HCT116 (cell line): ENCODE results near the gene SDK1.

Source experiments
- ATF3 ChIP-seq: IDR thresholded peaks from 2 replicates; pipeline ENCODE4 v1.6.1; 2012
- CEBPB ChIP-seq: IDR thresholded peaks from 2 replicates; pipeline ENCODE4 v1.6.1; 2012; ENCODE audit warnings: low read depth
- EGR1 ChIP-seq: IDR thresholded peaks from 2 replicates; pipeline ENCODE4 v1.6.1; 2012; ENCODE audit warnings: low read depth
- EZH2 ChIP-seq: fragments of 200-600 bp; sonication (generic); IDR thresholded peaks from 2 replicates; pipeline ENCODE4 v1.6.1; 2017; ENCODE audit warnings: antibody characterized with exemption, mixed run types
- EZH2phosphoT487 ChIP-seq: fragments of 200-600 bp; IDR thresholded peaks from 2 replicates; pipeline ENCODE4 v1.6.1; 2018; ENCODE audit warnings: antibody characterized with exemption, borderline replicate concordance
- FOSL1 ChIP-seq: IDR thresholded peaks from 2 replicates; pipeline ENCODE4 v1.6.1; 2012; ENCODE audit warnings: low read depth
- POLR2A ChIP-seq: IDR thresholded peaks from 2 replicates; pipeline ENCODE4 v1.7.0; 2011; ENCODE audit warnings: borderline replicate concordance; ENCODE audit not compliant: insufficient read depth, insufficient read length; ENCODE audit errors: extremely low read depth
- REST ChIP-seq: IDR thresholded peaks from 2 replicates; pipeline ENCODE4 v1.6.1; 2012; ENCODE audit warnings: low read depth
- SIN3A ChIP-seq: IDR thresholded peaks from 2 replicates; pipeline ENCODE4 v1.6.1; 2012; ENCODE audit warnings: low read depth
- TCF7L2 ChIP-seq: IDR thresholded peaks from 2 replicates; pipeline ENCODE4 v1.7.0; 2011; ENCODE audit warnings: borderline replicate concordance, inconsistent platforms; ENCODE audit not compliant: insufficient read depth, insufficient read length; ENCODE audit errors: extremely low read depth
- YY1 ChIP-seq: IDR thresholded peaks from 2 replicates; pipeline ENCODE4 v1.6.1; 2011; ENCODE audit warnings: low read length, low read depth, moderate library complexity, mild to moderate bottlenecking; ENCODE audit not compliant: insufficient replicate concordance; ENCODE audit errors: extremely low read depth
- TF ChIP-seq, protein P1 (sequence below), 3 experiments: fragments of 200-600 bp in 1 of 3; sonication (generic) in 1 of 3; IDR thresholded peaks in 2 of 3; conservative IDR thresholded peaks in 1 of 3; 2 replicates each; pipeline ENCODE4 v1.5.1; 2012 to 2017; ENCODE audit warnings: low read depth in 2 of 3, low read length in 2 of 3, antibody characterized with exemption in 1 of 3, borderline replicate concordance in 1 of 3, control low read depth in 1 of 3, mild to moderate bottlenecking in 1 of 3, mixed read lengths in 1 of 3, mixed run types in 1 of 3, moderate library complexity in 1 of 3; ENCODE audit not compliant: insufficient read depth in 1 of 3
- TF ChIP-seq, protein P2 (sequence below): IDR thresholded peaks from 2 replicates; pipeline ENCODE4 v1.6.1; 2012

DNA sequence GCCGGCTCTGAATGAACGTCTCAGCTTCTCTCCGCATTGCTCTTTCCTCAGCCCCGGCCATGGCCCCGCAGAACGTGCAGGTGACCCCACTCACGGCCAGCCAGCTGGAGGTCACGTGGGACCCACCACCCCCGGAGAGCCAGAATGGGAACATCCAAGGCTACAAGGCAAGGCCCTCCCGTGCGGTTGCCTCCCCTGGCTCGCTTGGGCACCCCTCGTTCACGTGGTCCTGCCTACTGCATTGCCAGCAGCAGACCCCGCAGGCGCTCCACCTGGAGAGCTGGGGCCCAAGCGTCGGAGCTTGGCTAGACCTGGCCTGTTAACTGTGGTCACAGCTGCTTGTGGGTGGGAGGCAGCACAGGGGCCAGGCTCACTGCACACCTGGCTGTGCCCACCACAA is 904.8 kb downstream of the SDK1 start:
- no peak for TF ChIP-seq EZH2phosphoT487
- TF ChIP-seq POLR2A, result no peak
- TF ChIP-seq, protein P1, sequence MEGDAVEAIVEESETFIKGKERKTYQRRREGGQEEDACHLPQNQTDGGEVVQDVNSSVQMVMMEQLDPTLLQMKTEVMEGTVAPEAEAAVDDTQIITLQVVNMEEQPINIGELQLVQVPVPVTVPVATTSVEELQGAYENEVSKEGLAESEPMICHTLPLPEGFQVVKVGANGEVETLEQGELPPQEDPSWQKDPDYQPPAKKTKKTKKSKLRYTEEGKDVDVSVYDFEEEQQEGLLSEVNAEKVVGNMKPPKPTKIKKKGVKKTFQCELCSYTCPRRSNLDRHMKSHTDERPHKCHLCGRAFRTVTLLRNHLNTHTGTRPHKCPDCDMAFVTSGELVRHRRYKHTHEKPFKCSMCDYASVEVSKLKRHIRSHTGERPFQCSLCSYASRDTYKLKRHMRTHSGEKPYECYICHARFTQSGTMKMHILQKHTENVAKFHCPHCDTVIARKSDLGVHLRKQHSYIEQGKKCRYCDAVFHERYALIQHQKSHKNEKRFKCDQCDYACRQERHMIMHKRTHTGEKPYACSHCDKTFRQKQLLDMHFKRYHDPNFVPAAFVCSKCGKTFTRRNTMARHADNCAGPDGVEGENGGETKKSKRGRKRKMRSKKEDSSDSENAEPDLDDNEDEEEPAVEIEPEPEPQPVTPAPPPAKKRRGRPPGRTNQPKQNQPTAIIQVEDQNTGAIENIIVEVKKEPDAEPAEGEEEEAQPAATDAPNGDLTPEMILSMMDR (IDR thresholded peaks at IDR 0.05 in 2 of 3, conservative IDR thresholded peaks at IDR 0.05 in 1 of 3; ENCODE audit: borderline replicate concordance in 1 of 3, insufficient read depth in 1 of 3, low read depth in 2 of 3, low read length in 2 of 3), result no peak
- TF ChIP-seq, protein P2, sequence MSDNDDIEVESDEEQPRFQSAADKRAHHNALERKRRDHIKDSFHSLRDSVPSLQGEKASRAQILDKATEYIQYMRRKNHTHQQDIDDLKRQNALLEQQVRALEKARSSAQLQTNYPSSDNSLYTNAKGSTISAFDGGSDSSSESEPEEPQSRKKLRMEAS, result no peak
- no peak for TF ChIP-seq REST
- no peak for TF ChIP-seq FOSL1
- no peak for TF ChIP-seq CEBPB
- no peak for TF ChIP-seq EGR1
- TF ChIP-seq ATF3, result no peak
- no peak for TF ChIP-seq SIN3A
- no peak for TF ChIP-seq TCF7L2
- TF ChIP-seq EZH2, result no peak
- no peak for TF ChIP-seq YY1
